H1 (cell line): ENCODE data around the gene RUBCN. TPM values are rescaled to one million over a fixed set of nuclear protein-coding genes. Genes with fewer than 3 reads are reported as not detected.

ENCODE experiments used
- ASH2L ChIP-seq: fragments of 200-600, 300-600 bp; sonication (generic); IDR thresholded peaks from one replicate; pipeline ENCODE4 v1.7.1; 2017; ENCODE audit warnings: low read length
- ATF3 ChIP-seq: IDR thresholded peaks from 2 replicates; pipeline ENCODE4 v1.6.1; 2011; ENCODE audit warnings: low read depth, mild to moderate bottlenecking, low read length; ENCODE audit not compliant: insufficient read depth
- CBX5 ChIP-seq: fragments of 300-800, 300-1000 bp; sonication (generic); IDR thresholded peaks from 2 replicates; pipeline ENCODE4 v1.7.1; 2016; ENCODE audit warnings: antibody characterized with exemption, low read length, low read depth
- CHD1 ChIP-seq: IDR thresholded peaks from 2 replicates; pipeline ENCODE4 v1.6.1; 2012; ENCODE audit warnings: low read depth, low read length, improper control_type of control experiment
- CHD2 ChIP-seq: IDR thresholded peaks from 2 replicates; pipeline ENCODE4 v1.6.1; 2012; ENCODE audit warnings: low read length, improper control_type of control experiment
- EZH2 ChIP-seq: fragments of 200-600 bp; sonication (generic); IDR thresholded peaks from 2 replicates; pipeline ENCODE4 v1.7.1; 2012; ENCODE audit warnings: low read depth, mild to moderate bottlenecking, moderate library complexity, low read length, inconsistent platforms; ENCODE audit not compliant: severe bottlenecking
- FOSL1 ChIP-seq: IDR thresholded peaks from 2 replicates; pipeline ENCODE4 v1.6.1; 2011; ENCODE audit warnings: mild to moderate bottlenecking, low read depth, low read length, moderate library complexity; ENCODE audit not compliant: insufficient read depth
- GABPA ChIP-seq: IDR thresholded peaks from 2 replicates; pipeline ENCODE4 v1.6.1; 2011; ENCODE audit warnings: mild to moderate bottlenecking, low read length, moderate library complexity, borderline replicate concordance; ENCODE audit not compliant: insufficient read depth
- HDAC2 ChIP-seq, 2 experiments: fragments of 300-600 bp in 1 of 2; sonication (generic) in 1 of 2; IDR thresholded peaks; 2 replicates each; pipeline ENCODE4 v1.6.1; 2011 to 2012; ENCODE audit warnings: low read depth in 2 of 2, low read length in 2 of 2, mild to moderate bottlenecking in 2 of 2, moderate library complexity in 2 of 2, borderline replicate concordance in 1 of 2, inconsistent platforms in 1 of 2
- JUND ChIP-seq: IDR thresholded peaks from 2 replicates; pipeline ENCODE4 v1.6.1; 2011; ENCODE audit warnings: mild to moderate bottlenecking, improper control_type of control experiment, low read length
- KDM4A ChIP-seq: IDR thresholded peaks from one replicate; pipeline ENCODE4 v1.7.1; 2012; ENCODE audit warnings: low read depth, mild to moderate bottlenecking, moderate library complexity, low read length, inconsistent platforms; ENCODE audit not compliant: severe bottlenecking
- KDM5A ChIP-seq: fragments of 200-600 bp; IDR thresholded peaks from 2 replicates; pipeline ENCODE4 v1.7.1; 2012; ENCODE audit warnings: mild to moderate bottlenecking, low read length, inconsistent platforms, mixed read lengths
- NRF1 ChIP-seq: IDR thresholded peaks from 2 replicates; pipeline ENCODE4 v1.6.1; 2011; ENCODE audit warnings: mild to moderate bottlenecking, low read depth, low read length, improper control_type of control experiment
- PHF8 ChIP-seq: fragments of 200-600 bp; sonication (generic); conservative IDR thresholded peaks from 2 replicates; pipeline ENCODE4 v1.7.1; 2012; ENCODE audit warnings: low read depth, mild to moderate bottlenecking, inconsistent platforms, low read length, moderate library complexity
- POLR2A ChIP-seq, 2 experiments: IDR thresholded peaks; 1 replicate in 1 of 2; 2 replicates in 1 of 2; pipeline ENCODE4 v1.6.1; 2011; ENCODE audit warnings: low read depth in 2 of 2, low read length in 2 of 2, mild to moderate bottlenecking in 2 of 2; ENCODE audit errors: control extremely low read depth in 1 of 2
- RAD21 ChIP-seq, 2 experiments: IDR thresholded peaks in 1 of 2; conservative IDR thresholded peaks in 1 of 2; 2 replicates each; pipeline ENCODE4 v1.6.1; 2011; ENCODE audit warnings: low read depth in 2 of 2, low read length in 2 of 2, improper control_type of control experiment in 1 of 2, inconsistent platforms in 1 of 2, mild to moderate bottlenecking in 1 of 2, moderate library complexity in 1 of 2
- RBBP5 ChIP-seq: IDR thresholded peaks from 2 replicates; pipeline ENCODE4 v1.7.1; 2012; ENCODE audit warnings: low read depth, mild to moderate bottlenecking, inconsistent platforms, low read length, moderate library complexity, borderline replicate concordance
- SAP30 ChIP-seq: fragments of 300-600 bp; sonication (generic); IDR thresholded peaks from 2 replicates; pipeline ENCODE4 v1.7.1; 2012; ENCODE audit warnings: low read length, moderate library complexity, mild to moderate bottlenecking, inconsistent platforms; ENCODE audit not compliant: insufficient read depth, insufficient replicate concordance
- SIN3A ChIP-seq, 2 experiments: IDR thresholded peaks in 1 of 2; conservative IDR thresholded peaks in 1 of 2; 2 replicates each; pipeline ENCODE4 v1.6.1; 2011 to 2012; ENCODE audit warnings: low read length in 2 of 2, improper control_type of control experiment in 1 of 2, low read depth in 1 of 2, mild to moderate bottlenecking in 1 of 2
- SP2 ChIP-seq: IDR thresholded peaks from 2 replicates; pipeline ENCODE4 v1.6.1; 2012; ENCODE audit warnings: mild to moderate bottlenecking, low read length, inconsistent platforms
- TAF1 ChIP-seq: IDR thresholded peaks from 2 replicates; pipeline ENCODE4 v1.6.1; 2011; ENCODE audit warnings: mild to moderate bottlenecking, low read depth, low read length
- TCF12 ChIP-seq: IDR thresholded peaks from 2 replicates; pipeline ENCODE4 v1.6.1; 2011; ENCODE audit warnings: low read depth, mild to moderate bottlenecking, low read length
- ZNF274 ChIP-seq: IDR thresholded peaks from 2 replicates; pipeline ENCODE4 v1.7.0; 2012; ENCODE audit warnings: low read length, borderline replicate concordance; ENCODE audit errors: extremely low read depth
- polyA plus RNA-seq, 7 experiments: library from polyadenylated mRNA; depleted of rRNA in 3 of 7; stranded (reverse) in 5 of 7; unstranded in 2 of 7; fragments of >200 nt in 5 of 7; fragments of 200-250 nt in 2 of 7; gene quantifications; 1 replicate in 5 of 7; 2 replicates in 1 of 7; 4 replicates in 1 of 7; pipeline versions ENCODE4 v1.2.1 to v1.2.3, GENCODE V29; 2011 to 2013; ENCODE audit warnings: missing spikeins in 2 of 7, mixed read lengths in 2 of 7
- total RNA-seq: library from RNA; stranded (reverse); fragmentation: NEBNext Ultra II Directional; extraction: Animal tissue kit (Norgen Biotek cat#: 25700); gene quantifications from 2 replicates; pipeline ENCODE4 v1.2.1, GENCODE V29; 2021

Gene RUBCN
- total and polyA plus RNA-seq, 2 of the 8 experiments (the other 6 are each of a cell fraction or from before 2014, with no cell fraction given) = 9.3 to 21.9 TPM

GRCh38 chr3:197736491-197737318, at the start of gene RUBCN (continued):
- TF ChIP-seq ATF3 (no peak), RBBP5 (peak; percentile 40; the same call in 1 of the 2 replicates), KDM4A (peak; percentile 99), JUND (no peak), TAF1 (peak; percentile 52), GABPA (no peak), ASH2L (peak; percentile 29), HDAC2 (IDR thresholded peaks at IDR 0.05; ENCODE audit: borderline replicate concordance in 1 of 2, low read depth in 2 of 2, low read length in 2 of 2) (no peak), SP2 (0 out of 2 replicates have a peak, but pooled peaks have one; percentile 6), FOSL1 (no peak), NRF1 (no peak), SIN3A (conservative IDR thresholded peaks at IDR 0.05 in 1 of 2, IDR thresholded peaks at IDR 0.05 in 1 of 2; ENCODE audit: low read depth in 1 of 2, low read length in 2 of 2) (0 out of 4 replicates have a peak, but pooled peaks of 1 of the 2 experiments have one; percentile 5), CHD2 (no peak), CBX5 (no peak), RAD21 (IDR thresholded peaks at IDR 0.05 in 1 of 2, conservative IDR thresholded peaks at IDR 0.05 in 1 of 2; ENCODE audit: low read depth in 2 of 2, low read length in 2 of 2) (no peak), PHF8 (peak; percentile 60; the same call in 1 of the 2 replicates), TCF12 (no peak), SAP30 (no peak), EZH2 (no peak), KDM5A (no peak), ZNF274 (no peak), CHD1 (no peak), POLR2A (IDR thresholded peaks at IDR 0.05; ENCODE audit: control extremely low read depth in 1 of 2, low read depth in 2 of 2, low read length in 2 of 2) (peak in 1 of 2 experiments; percentile 67; a peak in 2 of 3 replicates)
